Upper lobe of right lung (tissue), 1 donor: ENCODE measurements around the gene LRRFIP1. TPM values are rescaled to one million over a fixed set of nuclear protein-coding genes. Genes with fewer than 3 reads are reported as not detected.

Source experiments
- ATAC-seq: fragments of 200-7000 bp; cut with Tn5 transposase; one replicate; pipeline ENCODE4 v1.9.1; 2020; ENCODE audit warnings: mild to moderate bottlenecking, moderate library complexity
- DNase-seq: peaks from one replicate; pipeline ENCODE4 v3.0.0-alpha.2; 2020
- H3K27ac ChIP-seq: fragments of 200-600 bp; one replicate; pipeline ENCODE4 v1.8.0; 2022
- H3K27me3 ChIP-seq: fragments of 200-600 bp; one replicate; pipeline ENCODE4 v1.8.0; 2022; ENCODE audit warnings: mild to moderate bottlenecking
- H3K36me3 ChIP-seq: fragments of 200-600 bp; one replicate; pipeline ENCODE4 v1.8.0; 2022
- H3K4me1 ChIP-seq: fragments of 200-600 bp; one replicate; pipeline ENCODE4 v1.8.0; 2022
- H3K4me3 ChIP-seq: fragments of 200-600 bp; one replicate; pipeline ENCODE4 v1.8.0; 2022; ENCODE audit warnings: mild to moderate bottlenecking
- H3K9me3 ChIP-seq: fragments of 200-600 bp; one replicate; pipeline ENCODE4 v1.8.0; 2022
- CTCF ChIP-seq: fragments of 200-600 bp; IDR thresholded peaks from one replicate; pipeline ENCODE4 v1.8.0; 2022; ENCODE audit warnings: antibody characterized with exemption
- intact Hi-C: fragments of 100-400 bp; cut with DNase I; formaldehyde crosslinking; loops from one replicate; pipeline ENCODE4 v1.11.0; 2022
- total RNA-seq: library from RNA; stranded (reverse); fragmentation: NEBNext Ultra II Directional; extraction: Animal tissue kit (Norgen Biotek cat#: 25700); gene quantifications from one replicate; pipeline ENCODE4 v1.2.1, GENCODE V29; 2021
- donor health status: DM: no; HTN: yes; CAD: no; lungs with severe emphysema.

Gene LRRFIP1
- total RNA-seq, 1 donor from 2014 or later: 178 TPM

GRCh38 chr2:237737196-237737865 lies 109.9 kb downstream of the LRRFIP1 start:
- TF ChIP-seq CTCF: no peak
- intact Hi-C loops: no loop called here
- DNase-seq: no peak
- Histone ChIP-seq H3K27ac (peak overlapping the region; percentile 56), H3K36me3 (peaks cover 28% of the 10 kb centered on the region), H3K4me3 (no peak overlapping the region), H3K9me3 (no peaks in the 10 kb centered on the region), H3K27me3 (no peaks in the 10 kb centered on the region), H3K4me1 (peaks cover 82% of the 10 kb centered on the region)
- ATAC-seq: no peak

GRCh38 chr2:237738255-237738654 lies 110.9 kb downstream of the LRRFIP1 start:
- no peak for DNase-seq
- intact Hi-C loops: no loop called here
- TF ChIP-seq CTCF: no peak
- Histone ChIP-seq H3K4me3 (no peak overlapping the region), H3K27me3 (no peaks in the 10 kb centered on the region), H3K9me3 (no peaks in the 10 kb centered on the region), H3K4me1 (peaks cover 79% of the 10 kb centered on the region), H3K27ac (no peak overlapping the region), H3K36me3 (peaks cover 28% of the 10 kb centered on the region)
- ATAC-seq: no peak

GRCh38 chr2:237739101-237739500 lies 111.7 kb downstream of the LRRFIP1 start:
- intact Hi-C loops: no loop called here
- no peaks in the 10 kb centered on the region for H3K27me3 ChIP-seq
- DNase-seq: no peak
- ATAC-seq: peak; percentile 57
- H3K4me3 ChIP-seq: no peak overlapping the region
- H3K27ac ChIP-seq: peak overlapping the region; percentile 53
- peaks cover 28% of the 10 kb centered on the region for H3K36me3 ChIP-seq
- no peak for TF ChIP-seq CTCF
- H3K4me1 ChIP-seq: peaks cover 75% of the 10 kb centered on the region
- H3K9me3 ChIP-seq: no peaks in the 10 kb centered on the region

GRCh38 chr2:237742191-237742590 lies 114.8 kb downstream of the LRRFIP1 start:
- no peak for DNase-seq
- TF ChIP-seq CTCF: no peak
- Histone ChIP-seq H3K36me3 (peaks cover 12% of the 10 kb centered on the region), H3K9me3 (no peaks in the 10 kb centered on the region), H3K27me3 (no peaks in the 10 kb centered on the region), H3K4me3 (no peak overlapping the region), H3K27ac (no peak overlapping the region), H3K4me1 (peaks cover 54% of the 10 kb centered on the region)
- ATAC-seq: no peak
- intact Hi-C loops: no loop called here

GRCh38 chr2:237742614-237743013 lies 115.2 kb downstream of the LRRFIP1 start:
- Histone ChIP-seq H3K9me3 (no peaks in the 10 kb centered on the region), H3K36me3 (peaks cover 16% of the 10 kb centered on the region), H3K27me3 (no peaks in the 10 kb centered on the region), H3K4me1 (peaks cover 51% of the 10 kb centered on the region), H3K27ac (no peak overlapping the region), H3K4me3 (no peak overlapping the region)
- DNase-seq (no peak), ATAC-seq (no peak)
- intact Hi-C loops: no loop called here
- no peak for TF ChIP-seq CTCF

DNA sequence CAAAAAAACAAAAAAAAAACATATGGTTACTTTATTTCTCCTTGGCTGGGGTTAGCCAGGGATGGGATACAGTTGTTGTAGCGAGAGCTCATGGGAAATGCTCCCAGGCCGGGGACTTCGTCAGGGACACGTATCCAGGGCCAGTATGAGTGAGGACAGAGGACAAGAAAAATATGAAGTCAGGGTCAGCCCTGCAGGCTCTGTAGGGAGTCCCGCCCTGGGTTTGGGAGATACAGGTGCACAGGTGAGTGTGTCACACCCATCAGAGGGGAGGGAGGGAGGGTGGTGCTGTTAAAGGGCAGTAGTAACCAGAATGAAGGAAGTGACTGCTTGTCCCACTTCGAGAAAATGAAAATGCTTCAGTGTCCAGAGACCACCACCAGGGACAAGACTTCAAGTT lies 115.6 kb downstream of the LRRFIP1 start:
- DNase-seq (no peak), ATAC-seq (no peak)
- intact Hi-C loops: no loop called here

More for the DNA sequence above, 115.6 kb downstream of the LRRFIP1 start:
- H3K27me3 ChIP-seq: no peaks in the 10 kb centered on the region
- H3K4me1 ChIP-seq: peaks cover 51% of the 10 kb centered on the region
- no peak overlapping the region for H3K4me3 ChIP-seq
- no peak overlapping the region for H3K27ac ChIP-seq
- peaks cover 18% of the 10 kb centered on the region for H3K36me3 ChIP-seq
- no peaks in the 10 kb centered on the region for H3K9me3 ChIP-seq
- TF ChIP-seq CTCF: no peak
